HL-60/S4 treated with phorbol 12-myristate 13-acetate at 8.2 ng/mL for 4 days and 3 days (cell line): Measurements from ENCODE around the gene DCUN1D3.
"Not testable (repeated sequence)": the region's sequence is repeated elsewhere in the genome, so short reads cannot be mapped to it uniquely, and the experiment has no call there.

ENCODE experiments used
- in situ Hi-C: fragments of 300-500 bp; cut with MboI; formaldehyde crosslinking; loops from 2 replicates; pipeline ENCODE4 v1.15.0; 2022; ENCODE audit warnings: low sequenced_read_pairs

DCUN1D3 gene

GRCh38 chr16:20865420-20866131 lies 34.6 kb downstream of the DCUN1D3 start:
- in situ Hi-C loops = no loop called here

GRCh38 chr16:20864376-20864775 lies 35.8 kb downstream of the DCUN1D3 start:
- in situ Hi-C loops = not testable (repeated sequence)

DNA sequence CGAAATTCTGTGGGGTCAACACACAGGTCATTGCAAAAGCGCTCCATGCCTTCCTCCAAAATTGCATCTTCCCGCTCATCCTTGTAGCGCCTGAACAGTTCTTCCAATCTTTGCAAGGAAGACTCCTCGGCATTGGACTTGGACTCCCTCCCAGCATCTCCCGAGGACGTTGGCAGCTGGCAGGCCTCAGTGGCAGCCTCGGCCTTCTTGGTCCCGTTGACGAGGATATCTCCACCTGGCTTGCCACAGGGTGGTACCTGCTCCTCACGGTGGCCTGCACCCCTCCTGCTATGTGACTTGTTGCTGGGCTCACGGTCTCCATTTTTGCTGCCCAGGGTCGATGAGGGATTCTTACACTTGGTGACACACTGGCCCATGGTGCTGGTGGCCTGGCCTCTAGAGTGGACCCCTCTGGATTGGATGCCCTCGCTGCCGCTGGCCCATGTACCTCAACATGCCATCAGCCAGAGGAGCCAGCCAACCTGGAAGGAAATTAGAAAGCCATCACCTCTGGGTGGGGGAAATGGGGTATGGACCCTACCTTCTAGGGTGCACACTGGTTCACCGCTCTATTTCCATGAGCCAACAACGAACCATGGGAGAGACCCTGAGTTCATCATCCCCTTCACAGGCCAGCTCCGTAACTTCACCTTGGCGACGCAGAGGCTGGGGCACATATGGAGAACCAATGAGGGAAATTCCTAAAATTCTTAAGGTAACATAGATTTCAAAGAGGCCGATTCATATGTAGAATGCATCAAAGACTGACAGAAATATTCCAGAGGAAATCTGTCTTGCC lies 37.8 kb downstream of the DCUN1D3 start:
- in situ Hi-C loops = no loop called here

- in situ Hi-C loops = not testable (repeated sequence)
Measured at GRCh38 chr16:20860995-20861394, 39.2 kb downstream of the DCUN1D3 start.

DNA sequence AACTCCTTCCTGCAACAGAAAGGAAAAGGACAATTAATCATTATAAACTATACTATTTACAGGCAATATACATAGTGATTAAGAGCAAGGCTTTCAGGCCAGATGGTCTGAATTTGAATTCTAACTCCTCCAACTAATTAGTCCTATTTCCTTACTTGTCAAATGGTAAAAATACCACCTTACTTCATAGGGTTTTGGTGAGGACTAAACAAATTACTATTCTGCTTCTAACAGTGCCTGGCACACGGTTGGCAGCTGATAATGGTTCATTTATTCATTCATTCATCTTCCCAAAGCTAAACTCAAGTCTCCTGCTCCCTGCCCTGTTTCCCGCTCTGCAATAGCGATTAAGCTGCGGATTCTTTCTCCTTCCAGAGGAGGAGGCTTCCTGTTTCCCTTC lies 39.8 kb downstream of the DCUN1D3 start:
- in situ Hi-C loops = no loop called here

DNA sequence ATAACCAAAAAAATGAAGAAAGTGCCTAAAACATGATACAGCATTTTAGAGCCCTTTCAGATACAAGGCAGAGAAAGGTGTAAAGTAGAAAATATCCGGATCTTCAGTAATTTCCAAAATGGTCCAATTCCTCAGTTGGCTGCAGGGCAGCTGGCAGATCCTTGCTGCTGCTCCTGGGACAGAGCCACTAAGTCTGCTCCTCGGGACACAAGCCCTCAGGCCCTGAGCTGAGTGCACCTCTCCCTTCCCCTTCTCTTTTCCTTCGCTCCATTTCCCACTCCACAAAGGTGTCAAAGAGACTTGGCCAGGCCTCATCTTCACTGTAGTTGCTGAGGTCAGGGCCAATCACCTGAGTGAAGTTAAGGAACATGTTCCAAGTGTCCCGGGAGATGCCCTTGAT lies 40.5 kb downstream of the DCUN1D3 start:
- in situ Hi-C loops = loop anchor here (10.0 kb wide), 1 partner anchor 225 kb away; no protein-coding TSS in a partner anchor

GRCh38 chr16:20859229-20859628 lies 40.9 kb downstream of the DCUN1D3 start:
- in situ Hi-C loops = loop anchor here (10.0 kb wide), 1 partner anchor 226 kb away; no protein-coding TSS in a partner anchor

GRCh38 chr16:20857281-20857680 lies 42.9 kb downstream of the DCUN1D3 start:
- in situ Hi-C loops = loop anchor here (10.0 kb wide), 1 partner anchor 228 kb away; no protein-coding TSS in a partner anchor

DNA sequence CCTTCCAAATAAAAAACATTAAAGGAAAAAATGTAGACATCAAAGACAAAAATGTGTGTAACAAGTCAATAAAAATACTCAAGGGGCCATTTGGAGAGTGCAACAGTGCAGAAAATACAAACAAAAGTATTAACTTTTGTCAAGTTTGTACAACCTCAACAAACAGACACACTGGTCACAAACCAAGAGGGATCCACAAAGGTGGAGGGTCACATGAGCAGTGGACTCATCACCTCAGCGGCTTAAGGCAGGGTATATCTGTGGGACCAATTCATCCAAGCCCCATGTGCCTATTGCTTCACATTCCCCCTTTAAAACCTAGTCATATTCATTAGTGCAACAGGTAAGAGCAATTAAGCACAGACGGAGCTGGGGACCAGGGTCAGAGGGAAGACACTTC lies 45.2 kb downstream of the DCUN1D3 start:
- in situ Hi-C loops = loop anchor here (10.0 kb wide), 1 partner anchor 230 kb away; no protein-coding TSS in a partner anchor

DNA sequence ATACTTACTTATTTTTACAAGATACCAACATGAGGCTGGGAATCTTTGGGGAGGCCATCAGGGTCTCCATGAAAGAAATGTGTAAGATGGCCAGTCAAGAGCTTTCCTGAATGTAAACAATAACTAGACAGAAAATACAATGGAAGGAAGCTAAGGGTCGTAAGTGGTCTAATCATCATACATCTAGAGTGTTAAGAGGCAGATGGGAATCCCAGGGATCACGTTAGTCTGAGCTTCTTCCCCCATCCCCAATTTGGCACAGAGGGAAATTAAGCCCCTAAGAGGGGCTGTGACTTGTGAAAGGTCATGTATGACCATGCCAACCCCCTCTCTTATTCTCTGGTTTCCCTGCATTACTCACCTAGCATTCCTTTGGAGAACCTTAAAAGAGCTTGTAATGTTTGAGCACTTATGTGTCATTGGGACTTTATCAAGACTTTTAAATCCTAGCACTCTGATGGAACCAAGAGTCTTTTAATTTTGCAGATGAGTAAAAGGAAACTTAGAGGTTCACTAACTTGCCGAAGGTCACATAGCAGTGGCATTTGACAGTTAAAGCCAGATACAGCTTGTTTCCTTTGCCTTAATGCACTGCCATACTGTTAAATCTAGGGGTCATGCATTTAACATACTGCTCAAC lies 46.1 kb downstream of the DCUN1D3 start:
- in situ Hi-C loops = loop anchor here (10.0 kb wide), 1 partner anchor 231 kb away; no protein-coding TSS in a partner anchor

DNA sequence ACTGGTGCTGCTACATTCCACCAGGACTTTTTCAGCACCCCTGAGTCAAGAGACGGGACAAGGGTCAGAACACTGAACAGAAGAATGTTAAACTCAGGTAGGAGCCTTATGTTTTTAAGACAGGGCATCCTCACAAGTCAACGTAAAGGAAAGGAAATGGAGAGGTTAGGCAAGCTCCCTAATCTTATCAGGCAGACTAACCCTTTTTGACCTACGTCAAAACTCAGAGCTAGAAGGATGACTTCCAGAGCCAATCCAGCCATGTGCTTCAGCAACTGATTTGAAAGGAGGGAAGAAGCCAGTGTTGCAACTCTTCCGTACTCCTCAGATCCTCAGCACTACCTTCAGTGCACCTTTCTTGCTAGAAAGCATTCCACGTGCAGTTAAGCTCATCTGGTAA lies 47.0 kb downstream of the DCUN1D3 start:
- in situ Hi-C loops = loop anchor here (10.0 kb wide), 1 partner anchor 232 kb away; no protein-coding TSS in a partner anchor

GRCh38 chr16:20851601-20852000 lies 48.6 kb downstream of the DCUN1D3 start:
- in situ Hi-C loops = loop anchor here (10.0 kb wide), 1 partner anchor 233 kb away; no protein-coding TSS in a partner anchor

DNA sequence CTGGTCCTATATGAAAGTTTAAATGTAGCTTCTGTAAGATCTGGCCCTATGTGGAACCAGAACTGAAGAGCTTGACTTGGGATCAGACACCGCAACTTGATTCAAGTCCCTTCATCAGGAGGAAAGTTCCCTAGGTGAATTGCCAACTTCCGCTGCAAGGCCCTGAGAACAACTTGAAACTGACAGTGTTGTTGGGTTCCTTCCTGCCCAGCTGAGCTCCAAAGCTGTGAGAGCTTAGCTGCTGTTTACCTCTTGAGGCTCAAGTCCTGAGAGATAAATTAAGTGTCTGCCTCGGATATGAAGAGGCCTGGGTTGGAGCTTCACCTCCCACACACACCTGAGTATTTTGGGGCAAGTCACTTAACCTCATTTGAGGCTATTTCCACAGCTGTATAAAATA lies 49.2 kb downstream of the DCUN1D3 start:
- in situ Hi-C loops = loop anchor here (10.0 kb wide), 1 partner anchor 234 kb away; no protein-coding TSS in a partner anchor

- in situ Hi-C loops = loop anchor here (10.0 kb wide), 1 partner anchor 235 kb away; no protein-coding TSS in a partner anchor
Measured at GRCh38 chr16:20849589-20850390, 50.4 kb downstream of the DCUN1D3 start.

- in situ Hi-C loops = no loop called here
Measured at GRCh38 chr16:20847550-20847949, 52.6 kb downstream of the DCUN1D3 start.

GRCh38 chr16:20846551-20846950 lies 53.6 kb downstream of the DCUN1D3 start:
- in situ Hi-C loops = no loop called here

- in situ Hi-C loops = no loop called here
Measured at GRCh38 chr16:20846030-20846429, 54.1 kb downstream of the DCUN1D3 start.

DNA sequence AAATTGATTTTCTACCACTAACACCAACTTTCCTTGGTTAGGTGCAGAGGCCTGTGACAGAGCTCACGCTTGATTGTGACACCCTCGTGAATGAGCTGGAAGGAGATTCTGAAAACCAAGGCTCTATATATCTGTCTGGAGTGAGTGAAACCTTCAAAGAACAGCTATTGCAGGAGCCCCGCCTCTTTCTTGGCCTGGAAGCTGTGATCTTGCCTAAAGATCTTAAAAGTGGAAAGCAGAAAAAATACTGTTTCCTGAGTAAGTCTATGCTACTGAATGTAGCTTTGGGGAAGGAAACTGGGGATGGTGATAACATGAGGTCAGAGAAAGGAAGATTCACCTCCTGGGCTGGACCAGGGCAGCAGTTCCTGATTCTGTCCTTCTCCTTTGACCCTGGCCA lies 55.6 kb downstream of the DCUN1D3 start:
- in situ Hi-C loops = no loop called here

- in situ Hi-C loops = no loop called here
Measured at GRCh38 chr16:20844054-20844453, 56.1 kb downstream of the DCUN1D3 start.

GRCh38 chr16:20839504-20839903 lies 60.7 kb downstream of the DCUN1D3 start:
- in situ Hi-C loops = no loop called here
